DND-41 (cell line): ENCODE results near the gene ANO2.

Experiments
- EZH2 ChIP-seq: IDR thresholded peaks from 3 replicates; pipeline ENCODE4 v1.6.1; 2012; ENCODE audit warnings: borderline replicate concordance, low read depth, mild to moderate bottlenecking, moderate library complexity, low read length, inconsistent platforms; ENCODE audit not compliant: severe bottlenecking
- TF ChIP-seq, protein P1 (sequence below): IDR thresholded peaks from 2 replicates; pipeline ENCODE4 v1.5.1; 2012; ENCODE audit warnings: borderline replicate concordance, low read length, moderate library complexity, mild to moderate bottlenecking; ENCODE audit not compliant: poor library complexity, severe bottlenecking; ENCODE audit errors: extremely low read depth

DNA sequence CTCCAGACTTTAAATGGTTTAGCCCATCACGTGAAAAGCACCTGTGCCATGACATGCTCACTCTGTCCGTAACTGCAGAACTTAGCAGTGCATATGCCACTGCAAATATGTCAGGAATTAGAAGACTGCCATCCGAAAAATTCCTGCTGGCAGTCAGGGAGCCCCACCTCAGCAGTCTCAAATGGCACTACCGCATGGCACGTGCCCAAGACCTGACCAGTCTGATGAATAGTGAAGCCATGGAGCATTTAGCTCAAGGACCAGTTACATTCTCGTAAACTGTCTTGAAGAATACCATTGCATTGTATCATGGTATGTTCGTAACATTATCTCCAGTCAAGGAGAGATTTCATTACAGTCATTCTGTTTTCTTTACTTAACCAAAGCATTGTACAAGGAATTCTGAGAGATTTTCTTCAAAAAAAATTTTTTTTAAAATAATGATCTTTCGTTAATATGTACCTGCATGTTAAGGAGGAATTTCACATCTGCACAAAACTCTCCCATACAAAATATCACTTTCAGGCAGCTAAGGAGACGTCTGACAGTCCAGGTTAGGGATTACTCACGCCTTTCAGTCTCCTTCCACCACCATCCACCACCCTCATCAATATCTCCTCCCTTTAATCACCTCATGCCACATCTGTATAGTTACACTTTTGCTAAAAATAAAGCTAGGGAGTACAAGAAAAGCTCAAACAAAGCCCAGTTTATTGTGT, 138.5 kb downstream of the ANO2 start:
- TF ChIP-seq, protein P1, sequence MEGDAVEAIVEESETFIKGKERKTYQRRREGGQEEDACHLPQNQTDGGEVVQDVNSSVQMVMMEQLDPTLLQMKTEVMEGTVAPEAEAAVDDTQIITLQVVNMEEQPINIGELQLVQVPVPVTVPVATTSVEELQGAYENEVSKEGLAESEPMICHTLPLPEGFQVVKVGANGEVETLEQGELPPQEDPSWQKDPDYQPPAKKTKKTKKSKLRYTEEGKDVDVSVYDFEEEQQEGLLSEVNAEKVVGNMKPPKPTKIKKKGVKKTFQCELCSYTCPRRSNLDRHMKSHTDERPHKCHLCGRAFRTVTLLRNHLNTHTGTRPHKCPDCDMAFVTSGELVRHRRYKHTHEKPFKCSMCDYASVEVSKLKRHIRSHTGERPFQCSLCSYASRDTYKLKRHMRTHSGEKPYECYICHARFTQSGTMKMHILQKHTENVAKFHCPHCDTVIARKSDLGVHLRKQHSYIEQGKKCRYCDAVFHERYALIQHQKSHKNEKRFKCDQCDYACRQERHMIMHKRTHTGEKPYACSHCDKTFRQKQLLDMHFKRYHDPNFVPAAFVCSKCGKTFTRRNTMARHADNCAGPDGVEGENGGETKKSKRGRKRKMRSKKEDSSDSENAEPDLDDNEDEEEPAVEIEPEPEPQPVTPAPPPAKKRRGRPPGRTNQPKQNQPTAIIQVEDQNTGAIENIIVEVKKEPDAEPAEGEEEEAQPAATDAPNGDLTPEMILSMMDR = no peak
- TF ChIP-seq EZH2 = no peak
